Prostate gland (tissue), 2 donors: ENCODE data around the gene CELF4. TPM values are rescaled to one million over a fixed set of nuclear protein-coding genes. Genes with fewer than 3 reads are reported as not detected.
"Not testable (repeated sequence)": the region's sequence is repeated elsewhere in the genome, so short reads cannot be mapped to it uniquely, and the experiment has no call there.

Source experiments
- DNase-seq: peaks from one replicate; pipeline ENCODE4 v3.0.0-alpha.2; 2019; ENCODE audit warnings: low spot score
- H3K27ac ChIP-seq, 2 donors: fragments of 200-600 bp; sonication (generic); 2 replicates each; pipeline ENCODE4 v1.5.1; 2017 to 2019
- H3K27me3 ChIP-seq: fragments of 200-600 bp; sonication (generic); replicated peaks from 2 replicates; pipeline ENCODE4 v1.5.1; 2019; ENCODE audit not compliant: insufficient read depth
- H3K36me3 ChIP-seq, 2 donors: fragments of 200-600 bp; sonication (generic); 1 replicate in 1 of 2; 2 replicates in 1 of 2; pipeline versions ENCODE4 v1.5.1 to v1.8.1; 2017 to 2019
- H3K4me1 ChIP-seq: fragments of 200-600 bp; sonication (generic); replicated peaks from 2 replicates; pipeline ENCODE4 v1.5.1; 2019
- H3K4me3 ChIP-seq, 2 donors: fragments of 200-600 bp; sonication (generic); 2 replicates each; pipeline ENCODE4 v1.5.1; 2017 to 2019
- H3K9me3 ChIP-seq: fragments of 200-600 bp; sonication (generic); 2 replicates; pipeline ENCODE4 v1.5.1; 2017
- POLR2A ChIP-seq: fragments of 450-650 bp; IDR thresholded peaks from one replicate; pipeline ENCODE4 v1.6.1; 2016; ENCODE audit warnings: antibody characterized with exemption, mild to moderate bottlenecking
- POLR2AphosphoS5 ChIP-seq: sonication (generic); formaldehyde crosslinking; IDR thresholded peaks from one replicate; pipeline ENCODE4 v1.6.1; 2017; ENCODE audit warnings: antibody characterized with exemption
- WGBS: methylation state at CpG from one replicate; pipeline ENCODE4 v1.1.5; 2018; 5-methylcytosine and 5-hydroxymethylcytosine counted together
- intact Hi-C: fragments of 100-400 bp; cut with DNase I; formaldehyde crosslinking; loops from one replicate; pipeline ENCODE4 v1.14.2; 2022
- total RNA-seq, 2 donors: library from RNA; depleted of rRNA; stranded (reverse); fragments of >200 nt; gene quantifications; one replicate each; pipeline ENCODE4 v1.1.0, GENCODE V29; 2016
- TF ChIP-seq, protein P1 (sequence below), 4 experiments: fragments of 200-600 bp in 2 of 4; fragments of 450-650 bp in 2 of 4; sonication (generic) in 2 of 4; IDR thresholded peaks; 1 replicate in 3 of 4; 2 replicates in 1 of 4; pipeline ENCODE4 v1.5.1; 2016 to 2019; ENCODE audit warnings: antibody characterized with exemption in 4 of 4, mild to moderate bottlenecking in 2 of 4, moderate library complexity in 2 of 4

The CELF4 gene
- total RNA-seq, 2 donors from 2014 or later: 7.8 to 8.5 TPM

DNA sequence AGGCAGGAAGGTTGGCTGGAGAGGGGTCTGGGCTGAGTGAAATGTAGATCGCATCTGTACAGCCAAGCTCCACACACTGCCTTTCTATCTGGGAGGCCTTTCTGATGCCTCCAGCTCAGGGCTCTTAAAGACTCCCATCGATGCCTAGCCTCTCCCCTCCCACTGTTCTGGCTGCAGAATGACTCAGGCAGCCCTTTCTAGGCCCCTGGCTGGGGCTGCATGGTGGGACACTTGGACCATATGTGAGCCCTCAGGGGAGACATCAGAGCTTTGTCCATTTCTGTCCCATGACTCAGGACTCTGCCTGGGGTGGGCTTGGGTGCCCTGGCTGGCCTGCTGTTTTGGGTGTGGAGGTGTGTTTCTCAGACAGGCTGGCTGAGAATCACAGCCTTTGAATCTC, 101.3 kb downstream of the CELF4 start:
- no peaks in the 10 kb centered on the region for H3K27me3 ChIP-seq
- 53% methylated on average over 2 of the region's 2 CpGs for WGBS
- no peaks in the 10 kb centered on the region for H3K4me1 ChIP-seq
- no peaks in the 10 kb centered on the region for H3K36me3 ChIP-seq
- TF ChIP-seq, protein P1, sequence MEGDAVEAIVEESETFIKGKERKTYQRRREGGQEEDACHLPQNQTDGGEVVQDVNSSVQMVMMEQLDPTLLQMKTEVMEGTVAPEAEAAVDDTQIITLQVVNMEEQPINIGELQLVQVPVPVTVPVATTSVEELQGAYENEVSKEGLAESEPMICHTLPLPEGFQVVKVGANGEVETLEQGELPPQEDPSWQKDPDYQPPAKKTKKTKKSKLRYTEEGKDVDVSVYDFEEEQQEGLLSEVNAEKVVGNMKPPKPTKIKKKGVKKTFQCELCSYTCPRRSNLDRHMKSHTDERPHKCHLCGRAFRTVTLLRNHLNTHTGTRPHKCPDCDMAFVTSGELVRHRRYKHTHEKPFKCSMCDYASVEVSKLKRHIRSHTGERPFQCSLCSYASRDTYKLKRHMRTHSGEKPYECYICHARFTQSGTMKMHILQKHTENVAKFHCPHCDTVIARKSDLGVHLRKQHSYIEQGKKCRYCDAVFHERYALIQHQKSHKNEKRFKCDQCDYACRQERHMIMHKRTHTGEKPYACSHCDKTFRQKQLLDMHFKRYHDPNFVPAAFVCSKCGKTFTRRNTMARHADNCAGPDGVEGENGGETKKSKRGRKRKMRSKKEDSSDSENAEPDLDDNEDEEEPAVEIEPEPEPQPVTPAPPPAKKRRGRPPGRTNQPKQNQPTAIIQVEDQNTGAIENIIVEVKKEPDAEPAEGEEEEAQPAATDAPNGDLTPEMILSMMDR (IDR thresholded peaks at IDR 0.05): no peak
- no peak for TF ChIP-seq POLR2AphosphoS5
- TF ChIP-seq POLR2A: no peak
- no peak overlapping the region for H3K4me3 ChIP-seq
- no peak overlapping the region for H3K27ac ChIP-seq
- intact Hi-C loops: no loop called here
- no peaks in the 10 kb centered on the region for H3K9me3 ChIP-seq
- DNase-seq: no peak

GRCh38 chr18:37461329-37461728, 104.3 kb downstream of the CELF4 start:
- 63% methylated on average over 6 of the region's 6 CpGs for WGBS
- H3K4me3 ChIP-seq, H3K27ac ChIP-seq, H3K4me1 ChIP-seq, intact Hi-C loops, H3K27me3 ChIP-seq, DNase-seq, H3K36me3 ChIP-seq, H3K9me3 ChIP-seq: not testable (repeated sequence)

GRCh38 chr18:37460604-37461003, 105.0 kb downstream of the CELF4 start:
- no peaks in the 10 kb centered on the region for H3K36me3 ChIP-seq
- H3K27me3 ChIP-seq: no peaks in the 10 kb centered on the region
- no peak overlapping the region for H3K27ac ChIP-seq
- no peak overlapping the region for H3K4me3 ChIP-seq
- no peaks in the 10 kb centered on the region for H3K9me3 ChIP-seq
- 94% methylated on average over 1 of the region's 1 CpG for WGBS
- intact Hi-C loops: no loop called here
- TF ChIP-seq, protein P1 (IDR thresholded peaks at IDR 0.05): no peak
- no peak for TF ChIP-seq POLR2A
- no peak for DNase-seq
- H3K4me1 ChIP-seq: no peaks in the 10 kb centered on the region

DNA sequence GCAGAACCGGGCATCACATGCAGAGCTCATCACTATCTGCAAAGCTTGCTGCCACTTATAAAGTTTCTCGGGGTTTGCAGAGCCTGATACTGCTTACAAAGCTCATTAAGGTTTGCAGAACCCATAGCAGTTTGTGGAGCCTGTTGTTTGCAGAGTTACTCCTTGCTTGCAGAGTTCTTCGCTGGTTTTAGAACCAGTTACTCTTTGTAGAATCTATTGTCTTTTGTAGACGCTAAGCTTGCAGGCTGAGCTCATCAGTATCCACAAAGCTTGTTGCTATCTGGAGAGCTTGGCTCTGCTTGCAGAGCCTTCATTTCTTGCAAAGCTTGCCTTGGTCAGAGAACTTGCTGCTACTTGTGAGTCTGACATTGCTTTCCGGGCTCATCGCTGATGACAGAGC, 106.9 kb downstream of the CELF4 start:
- Histone ChIP-seq H3K27ac (no peak overlapping the region), H3K9me3 (no peaks in the 10 kb centered on the region), H3K36me3 (no peaks in the 10 kb centered on the region), H3K4me1 (no peaks in the 10 kb centered on the region), H3K4me3 (no peak overlapping the region), H3K27me3 (no peaks in the 10 kb centered on the region)
- no peak for DNase-seq
- WGBS: 81% methylated on average over 6 of the region's 6 CpGs
- TF ChIP-seq POLR2AphosphoS5 (no peak), POLR2A (no peak)
- TF ChIP-seq, protein P1 (IDR thresholded peaks at IDR 0.05): no peak
- intact Hi-C loops: loop anchor here (10.0 kb wide), 1 partner anchor 56 kb away; no protein-coding TSS in a partner anchor

GRCh38 chr18:37457753-37458152, 107.8 kb downstream of the CELF4 start:
- no peak for TF ChIP-seq POLR2AphosphoS5
- TF ChIP-seq, protein P1 (IDR thresholded peaks at IDR 0.05): no peak
- no peak for TF ChIP-seq POLR2A

More at GRCh38 chr18:37457753-37458152, 107.8 kb downstream of the CELF4 start:
- WGBS: 82% methylated on average over 8 of the region's 8 CpGs
- H3K36me3 ChIP-seq: no peaks in the 10 kb centered on the region
- H3K4me1 ChIP-seq: peaks cover 2% of the 10 kb centered on the region
- no peaks in the 10 kb centered on the region for H3K27me3 ChIP-seq
- no peak overlapping the region for H3K27ac ChIP-seq
- intact Hi-C loops: loop anchor here (10.0 kb wide), 1 partner anchor 57 kb away; no protein-coding TSS in a partner anchor
- no peak for DNase-seq
- H3K9me3 ChIP-seq: no peaks in the 10 kb centered on the region
- no peak overlapping the region for H3K4me3 ChIP-seq
